ENCODE data around the gene HIPK1. TPM values are rescaled to one million over a fixed set of nuclear protein-coding genes. Genes with fewer than 3 reads are reported as not detected.

HIPK1 gene
- total RNA-seq, 1 experiment from 2014 or later, result 34.9 TPM

DNA sequence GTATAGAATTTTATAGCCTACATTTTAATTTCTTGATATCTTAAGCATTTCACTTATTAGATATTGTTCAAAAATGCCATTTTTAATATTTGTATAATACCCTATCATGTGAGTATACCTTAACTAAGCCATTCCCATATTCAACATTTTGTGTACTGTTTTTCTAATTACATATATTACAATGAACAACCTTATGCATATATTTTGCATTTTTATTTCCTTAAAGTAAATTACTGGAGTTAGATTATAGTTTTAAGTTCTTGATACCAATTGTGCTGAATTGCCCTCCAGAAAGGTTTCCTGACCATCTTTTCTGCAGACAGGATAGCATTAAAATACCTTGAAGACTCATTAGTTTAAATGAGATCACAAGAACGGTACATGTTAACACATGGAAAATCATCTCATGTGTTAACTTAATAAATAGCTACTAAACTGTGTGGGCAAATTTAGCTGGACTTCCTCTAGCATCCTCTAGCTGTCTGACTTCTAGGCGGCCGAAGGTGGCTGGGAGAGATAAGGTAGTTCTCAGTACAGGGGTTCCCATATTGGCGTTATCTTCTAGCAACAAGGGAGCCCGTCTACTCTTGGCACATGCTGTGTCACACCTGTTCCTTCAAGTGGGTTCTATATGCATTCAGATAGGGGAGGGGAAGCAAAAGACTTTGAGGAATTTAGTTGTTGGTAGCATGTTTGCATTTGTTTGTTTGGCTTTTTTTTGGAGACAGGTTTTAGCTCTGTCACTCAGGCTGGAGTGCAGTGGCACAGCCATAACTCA lies 15.0 kb upstream of the HIPK1 start:
- no peak for DNase-seq (ENCODE audit: low read depth)

DNA sequence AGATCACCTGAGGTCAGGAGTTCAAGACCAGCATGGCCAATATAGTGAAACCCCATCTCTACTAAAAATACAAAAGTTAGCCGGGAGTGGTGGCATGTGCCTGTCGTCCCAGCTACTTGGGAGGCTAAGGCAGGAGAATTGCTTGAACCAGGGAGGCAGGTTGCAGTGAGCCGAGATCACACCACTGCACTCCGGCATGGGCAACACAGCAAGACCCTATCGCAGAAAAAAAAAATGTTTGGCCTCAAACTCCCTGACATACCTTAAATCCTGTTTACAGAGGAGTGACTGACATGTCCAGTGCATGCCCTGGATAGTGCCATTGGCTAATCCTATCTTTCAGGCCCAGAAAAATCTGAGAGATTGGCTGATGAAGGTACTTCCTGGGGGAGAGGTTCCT lies 12.2 kb upstream of the HIPK1 start:
- DNase-seq (ENCODE audit: low read depth), result no peak

DNA sequence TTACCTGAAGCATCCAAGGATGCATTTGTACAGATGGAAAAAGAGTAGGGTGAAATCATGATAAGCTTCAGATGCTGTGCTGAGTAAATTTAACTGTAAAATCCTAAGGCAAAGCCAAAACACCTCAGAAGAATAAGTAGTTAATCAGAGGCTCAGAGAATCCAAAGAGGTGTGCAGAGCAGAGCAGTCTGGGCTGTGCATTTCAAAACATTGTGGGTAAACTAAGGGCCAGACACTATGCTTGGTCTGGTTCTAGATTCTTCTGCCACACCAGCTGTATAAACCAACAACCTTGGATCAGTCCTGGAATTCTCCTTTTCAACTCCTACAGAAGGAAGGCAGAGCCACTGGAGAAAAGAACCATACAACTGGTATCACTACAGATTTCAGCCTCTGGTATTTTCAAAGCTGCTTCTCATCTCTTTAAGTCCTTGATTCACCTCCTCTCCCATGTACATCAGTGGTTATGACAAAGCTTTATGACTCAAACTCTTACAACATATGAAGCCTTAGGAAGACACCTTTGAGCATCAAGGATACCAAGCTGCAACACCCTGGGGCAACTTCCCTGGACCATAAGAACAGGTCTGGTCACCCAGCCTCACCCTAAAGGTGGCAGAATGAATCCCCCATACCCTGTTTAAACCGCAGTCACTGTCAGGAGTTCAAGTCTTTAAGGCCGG lies 11.6 kb upstream of the HIPK1 start:
- DNase-seq (ENCODE audit: low read depth), result peak; percentile 55

DNA sequence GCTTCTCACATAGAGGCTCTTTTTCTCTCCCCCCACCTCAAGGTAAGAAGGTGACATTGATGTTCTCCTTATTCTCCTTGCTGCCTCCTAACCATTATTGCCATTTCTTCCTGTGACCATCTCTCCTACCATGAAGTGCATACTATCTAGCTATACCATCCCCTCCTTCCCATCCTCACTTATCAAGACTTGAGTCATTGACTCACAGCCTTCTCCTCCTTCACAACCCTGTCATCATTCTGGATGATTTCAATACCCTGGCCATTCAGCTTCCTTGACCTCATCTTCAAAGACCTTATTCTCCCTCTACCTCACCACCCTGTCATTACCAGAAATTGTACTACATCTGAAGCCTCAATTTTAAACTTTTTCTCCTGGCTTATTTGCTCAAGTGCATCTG lies 10.9 kb upstream of the HIPK1 start:
- DNase-seq (ENCODE audit: low read depth), result no peak

GRCh38 chr1:113922957-113923356 lies 6.2 kb upstream of the HIPK1 start:
- DNase-seq (ENCODE audit: low read depth), result no peak

DNA sequence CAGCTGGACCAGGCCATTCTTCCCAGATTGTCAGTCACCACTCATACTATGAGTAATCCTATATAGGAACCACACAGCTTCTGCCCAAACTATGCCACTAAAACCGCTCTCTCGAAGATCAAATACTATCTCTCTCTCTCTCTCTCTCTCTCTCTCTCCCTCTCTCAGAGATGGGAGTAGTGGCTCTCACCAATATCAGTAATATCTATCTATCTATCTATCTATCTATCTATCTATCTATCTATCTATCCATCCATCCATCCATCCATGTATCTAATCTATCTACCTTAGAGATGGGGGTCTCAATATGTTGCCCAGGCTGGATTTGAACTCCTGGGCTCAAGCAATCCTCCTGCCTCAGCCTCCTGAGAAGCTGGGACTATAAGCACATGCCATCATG lies 4.7 kb upstream of the HIPK1 start:
- DNase-seq (ENCODE audit: low read depth), result no peak

- DNase-seq (ENCODE audit: low read depth), result peak; percentile 23
Measured at GRCh38 chr1:113928187-113928930, 765 bp upstream of the HIPK1 start.

DNA sequence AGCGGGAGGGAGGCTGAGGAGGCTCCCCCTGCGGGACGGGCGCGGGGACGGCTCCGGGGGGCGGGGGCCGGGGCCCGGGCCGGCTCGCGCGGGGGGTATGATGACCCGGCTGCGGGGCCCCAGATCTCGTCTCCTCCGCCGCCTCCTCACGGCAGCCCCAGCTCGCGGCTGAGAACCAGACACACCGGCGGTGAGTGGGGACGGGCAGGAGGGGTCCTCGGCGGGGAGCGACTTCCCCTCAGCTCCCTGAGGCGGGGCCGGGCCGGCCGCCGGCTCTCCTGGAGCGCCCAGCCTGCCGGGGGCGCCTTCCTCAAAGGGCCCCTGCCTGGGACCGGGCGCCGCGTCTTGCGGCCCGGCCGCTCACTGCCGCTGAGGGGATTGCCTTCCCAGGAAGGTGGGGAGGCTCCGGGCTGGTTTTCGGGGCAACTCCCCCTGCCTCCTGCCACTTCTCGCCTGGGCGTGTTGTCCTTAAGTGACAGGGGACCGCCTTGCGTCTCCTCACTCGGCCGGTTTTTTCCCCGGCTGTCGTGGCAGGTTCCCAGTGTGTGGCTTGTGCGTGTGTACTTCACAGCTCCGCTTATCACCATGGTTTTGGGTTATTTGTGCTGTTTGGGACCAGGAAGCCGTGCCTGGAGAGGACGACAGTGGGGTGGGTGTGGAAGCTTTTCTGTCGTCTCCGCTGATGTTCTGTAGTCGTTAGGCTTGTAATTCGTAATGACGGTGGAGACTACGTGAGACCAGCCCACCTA lies 800 bp downstream of the HIPK1 start:
- peak; percentile 59 for DNase-seq (ENCODE audit: low read depth)

GRCh38 chr1:113930499-113931161 lies 1.5 kb downstream of the HIPK1 start:
- peak; percentile 96 for DNase-seq (ENCODE audit: low read depth)

- DNase-seq (ENCODE audit: low read depth), result peak; percentile 91
Measured at GRCh38 chr1:113931451-113931851, 2.3 kb downstream of the HIPK1 start.

- DNase-seq (ENCODE audit: low read depth), result no peak
Measured at GRCh38 chr1:113934006-113934405, 4.9 kb downstream of the HIPK1 start.

DNA sequence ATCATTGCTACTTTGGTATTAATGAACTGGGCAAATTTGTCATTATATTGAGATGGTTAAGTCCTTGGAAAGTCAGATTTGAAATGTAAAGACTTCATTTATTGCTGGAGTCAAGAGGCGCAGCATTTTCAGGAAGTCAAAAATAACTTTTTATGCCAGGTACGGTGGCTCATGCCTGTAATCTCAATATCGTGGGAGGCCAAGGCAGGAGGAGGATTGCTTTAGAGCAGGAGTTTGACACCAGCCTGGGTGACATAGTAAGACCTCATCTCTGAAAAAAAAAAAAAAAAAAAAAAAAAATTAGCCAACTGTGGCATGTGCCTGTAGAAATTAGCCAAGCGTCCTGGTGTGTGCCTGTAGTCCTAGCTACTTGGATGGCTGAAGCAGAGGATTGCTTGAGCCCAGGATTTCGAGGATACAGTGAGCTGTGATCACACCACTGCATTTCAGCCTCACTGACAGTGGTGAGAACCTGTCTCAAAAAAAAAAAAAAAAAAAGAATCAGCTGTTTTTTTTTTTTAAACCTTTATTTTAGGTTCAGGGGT lies 5.5 kb downstream of the HIPK1 start:
- no peak for DNase-seq (ENCODE audit: low read depth)

DNA sequence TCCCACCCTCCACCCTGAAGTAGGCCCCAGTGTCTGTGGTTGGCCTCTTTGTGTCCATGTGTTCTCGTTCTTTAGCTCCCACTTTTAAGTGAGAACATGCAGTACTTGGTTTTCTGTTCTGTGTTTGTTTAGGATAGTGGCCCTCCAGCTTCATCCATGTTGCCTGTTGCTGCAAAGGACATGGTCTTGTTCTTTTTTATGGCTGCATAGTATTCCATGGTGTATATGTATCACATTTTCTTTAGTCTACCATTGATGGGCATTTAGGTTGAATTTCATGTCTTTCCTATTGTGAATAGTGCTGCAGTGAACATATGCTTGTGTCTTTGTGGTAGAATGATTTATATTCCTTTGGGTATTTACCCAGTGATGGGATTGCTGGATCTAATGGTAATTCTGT lies 6.1 kb downstream of the HIPK1 start:
- DNase-seq (ENCODE audit: low read depth), result no peak

DNA sequence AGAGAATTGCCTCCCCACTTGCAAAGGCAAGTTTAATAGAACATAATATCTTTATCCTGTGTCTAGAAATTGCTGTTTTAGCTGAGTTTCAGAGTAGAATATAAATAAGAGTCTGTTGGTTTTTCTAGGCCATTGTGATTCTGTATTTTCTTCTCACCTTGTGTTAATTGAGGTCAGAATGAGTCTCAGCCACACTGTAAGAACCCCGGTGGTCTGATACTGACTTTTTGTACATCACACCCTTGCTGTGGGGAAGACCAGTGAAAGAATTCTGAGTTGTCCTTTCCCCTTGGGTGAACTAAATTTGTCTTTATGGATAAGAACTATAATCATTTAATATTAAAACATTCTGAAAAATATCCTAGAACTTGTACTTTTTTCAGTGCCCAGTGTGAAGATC lies 6.8 kb downstream of the HIPK1 start:
- no peak for DNase-seq (ENCODE audit: low read depth)

GRCh38 chr1:113937146-113937545 lies 8.0 kb downstream of the HIPK1 start:
- no peak for DNase-seq (ENCODE audit: low read depth)

- DNase-seq (ENCODE audit: low read depth), result no peak
Measured at GRCh38 chr1:113938192-113938591, 9.1 kb downstream of the HIPK1 start.

GRCh38 chr1:113940365-113941244 lies 11.5 kb downstream of the HIPK1 start:
- DNase-seq (ENCODE audit: low read depth), result no peak

DNA sequence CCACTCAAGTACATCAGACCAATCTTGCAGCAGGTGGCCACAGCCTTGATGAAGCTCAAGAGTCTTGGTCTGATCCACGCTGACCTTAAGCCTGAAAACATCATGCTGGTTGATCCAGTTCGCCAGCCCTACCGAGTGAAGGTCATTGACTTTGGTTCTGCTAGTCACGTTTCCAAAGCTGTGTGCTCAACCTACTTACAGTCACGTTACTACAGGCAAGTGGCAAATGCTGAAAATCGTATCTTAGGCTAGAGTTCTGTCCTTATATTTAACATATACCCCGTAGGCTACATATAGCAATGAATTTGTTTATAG lies 12.1 kb downstream of the HIPK1 start:
- DNase-seq (ENCODE audit: low read depth), result no peak

GRCh38 chr1:113942527-113942926 lies 13.4 kb downstream of the HIPK1 start:
- DNase-seq (ENCODE audit: low read depth), result no peak

Data from M059J (cell line).